SK-N-SH (cell line): ENCODE measurements around the gene KANK4. TPM values are rescaled to one million over a fixed set of nuclear protein-coding genes. Genes with fewer than 3 reads are reported as not detected.

Experiments
- CTCF ChIA-PET: fragments of 300-600, 350-600 bp; formaldehyde crosslinking; extraction: SDS; loops from one replicate; lab custom pipeline; 2021; lab: Yijun Ruan, JAX
- POLR2A ChIA-PET: fragments of 350-600 bp; sonication (Branson Sonifier 250); formaldehyde crosslinking; extraction: SDS; loops from one replicate; lab custom pipeline; 2020; ENCODE audit warnings: antibody characterized with exemption, inconsistent platforms; lab: Yijun Ruan, JAX
- DNase-seq: peaks from one replicate; pipeline ENCODE4 v3.0.0; 2012
- H2AFZ ChIP-seq: fragments of 200-600 bp; sonication (generic); 2 replicates; pipeline ENCODE4 v1.8.1; 2016; ENCODE audit warnings: antibody characterized with exemption, mild to moderate bottlenecking, low read depth
- H3F3A ChIP-seq: fragments of 200-600 bp; sonication (generic); replicated peaks from 2 replicates; pipeline ENCODE3; 2016; ENCODE audit warnings: antibody characterized with exemption, mild to moderate bottlenecking; ENCODE audit not compliant: insufficient read depth
- H3K27ac ChIP-seq, 2 experiments: fragments of 200-500 bp in 1 of 2; fragments of 200-600 bp in 1 of 2; sonication (Bioruptor generic) in 1 of 2; sonication (generic), shearing (Covaris generic) in 1 of 2; 2 replicates each; pipeline versions ENCODE4 v1.5.1 to v1.6.1; 2014 to 2016; ENCODE audit warnings: low read depth in 2 of 2, inconsistent platforms in 1 of 2, low read length in 1 of 2, mild to moderate bottlenecking in 1 of 2, mixed read lengths in 1 of 2
- H3K27me3 ChIP-seq: fragments of 200-600 bp; sonication (generic), shearing (Covaris generic); 2 replicates; pipeline ENCODE4 v1.6.1; 2016; ENCODE audit warnings: mixed run types; ENCODE audit not compliant: insufficient read depth
- H3K36me3 ChIP-seq, 2 experiments: fragments of 200-500 bp in 1 of 2; fragments of 200-600 bp in 1 of 2; sonication (Bioruptor generic) in 1 of 2; sonication (generic) in 1 of 2; replicated peaks in 1 of 2; 2 replicates each; pipeline versions ENCODE3 to v1.5.1; 2014 to 2016; ENCODE audit warnings: low read length in 1 of 2, mild to moderate bottlenecking in 1 of 2; ENCODE audit not compliant: insufficient read depth in 2 of 2, control insufficient read depth in 1 of 2
- H3K4me1 ChIP-seq, 2 experiments: fragments of 200-500 bp in 1 of 2; fragments of 200-600 bp in 1 of 2; sonication (Bioruptor generic) in 1 of 2; sonication (generic), shearing (Covaris generic) in 1 of 2; 2 replicates each; pipeline versions ENCODE4 v1.5.1 to v1.6.1; 2014 to 2016; ENCODE audit warnings: low read depth in 1 of 2, low read length in 1 of 2, mixed run types in 1 of 2; ENCODE audit not compliant: insufficient read depth in 2 of 2, control insufficient read depth in 1 of 2
- H3K4me2 ChIP-seq: fragments of 200-600 bp; sonication (generic), shearing (Covaris generic); 2 replicates; pipeline ENCODE4 v1.6.1; 2017; ENCODE audit warnings: mixed run types
- H3K4me3 ChIP-seq, 2 experiments: fragments of 200-500 bp in 1 of 2; fragments of 200-600 bp in 1 of 2; sonication (Bioruptor generic) in 1 of 2; sonication (generic), shearing (Covaris generic) in 1 of 2; 2 replicates each; pipeline versions ENCODE4 v1.5.1 to v1.8.1; 2014 to 2016; ENCODE audit warnings: low read depth in 2 of 2, inconsistent platforms in 1 of 2, low read length in 1 of 2, mild to moderate bottlenecking in 1 of 2, mixed read lengths in 1 of 2, moderate library complexity in 1 of 2
- H3K79me2 ChIP-seq: fragments of 200-600 bp; sonication (generic); 2 replicates; pipeline ENCODE4 v1.8.1; 2017; ENCODE audit warnings: mild to moderate bottlenecking; ENCODE audit not compliant: insufficient read depth
- H3K9ac ChIP-seq: fragments of 200-600 bp; sonication (generic); 2 replicates; pipeline ENCODE4 v1.6.1; 2017; ENCODE audit warnings: mixed run types
- H3K9me2 ChIP-seq: fragments of 200-600 bp; sonication (generic); 2 replicates; pipeline ENCODE4 v1.6.1; 2017; ENCODE audit warnings: mixed run types
- H3K9me3 ChIP-seq: fragments of 200-600 bp; sonication (generic); 2 replicates; pipeline ENCODE4 v1.6.1; 2017; ENCODE audit warnings: mixed run types, mild to moderate bottlenecking, moderate library complexity
- H4K20me1 ChIP-seq: fragments of 200-600 bp; sonication (generic); 2 replicates; pipeline ENCODE4 v1.6.1; 2017; ENCODE audit warnings: mild to moderate bottlenecking, mixed run types; ENCODE audit not compliant: insufficient read depth
- CHD2 ChIP-seq: fragments of 150-350 bp; IDR thresholded peaks from 2 replicates; pipeline ENCODE4 v1.6.1; 2018; ENCODE audit warnings: low read length; ENCODE audit not compliant: partially characterized antibody
- EP300 ChIP-seq, 2 experiments: IDR thresholded peaks; 2 replicates each; pipeline versions ENCODE4 v1.4.0 to v1.6.1; 2012; ENCODE audit warnings: borderline replicate concordance in 1 of 2, low read depth in 1 of 2, low read length in 1 of 2
- FOXM1 ChIP-seq: IDR thresholded peaks from 2 replicates; pipeline ENCODE4 v1.4.0; 2012; ENCODE audit warnings: low read depth, mild to moderate bottlenecking
- GABPA ChIP-seq: IDR thresholded peaks from 2 replicates; pipeline ENCODE4 v1.4.0; 2012; ENCODE audit warnings: low read depth, mild to moderate bottlenecking
- MXI1 ChIP-seq: IDR thresholded peaks from 2 replicates; pipeline ENCODE4 v1.6.1; 2012; ENCODE audit warnings: mild to moderate bottlenecking, low read depth, low read length, improper control_type of control experiment
- NFIC ChIP-seq: IDR thresholded peaks from 2 replicates; pipeline ENCODE4 v1.4.0; 2012; ENCODE audit warnings: borderline replicate concordance
- POLR2AphosphoS5 ChIP-seq: IDR thresholded peaks from 2 replicates; pipeline ENCODE4 v1.6.1; 2012; ENCODE audit warnings: low read depth, low read length
- RAD21 ChIP-seq: IDR thresholded peaks from 2 replicates; pipeline ENCODE4 v1.6.1; 2012; ENCODE audit warnings: mild to moderate bottlenecking, low read length
- RCOR1 ChIP-seq: fragments of 150-350 bp; IDR thresholded peaks from 2 replicates; pipeline ENCODE4 v1.6.1; 2017; ENCODE audit warnings: antibody characterized with exemption, low read length
- RXRA ChIP-seq: IDR thresholded peaks from 2 replicates; pipeline ENCODE4 v1.4.0; 2012; ENCODE audit warnings: low read depth, mild to moderate bottlenecking, borderline replicate concordance
- SIN3A ChIP-seq: IDR thresholded peaks from 2 replicates; pipeline ENCODE4 v1.6.1; 2012; ENCODE audit warnings: low read depth, mild to moderate bottlenecking, low read length, moderate library complexity, borderline replicate concordance
- SMC3 ChIP-seq: IDR thresholded peaks from 2 replicates; pipeline ENCODE4 v1.6.1; 2012; ENCODE audit warnings: low read depth, low read length, improper control_type of control experiment
- TAF1 ChIP-seq: IDR thresholded peaks from 2 replicates; pipeline ENCODE4 v1.6.1; 2012; ENCODE audit warnings: low read depth, mild to moderate bottlenecking, low read length, moderate library complexity, borderline replicate concordance
- TCF12 ChIP-seq: IDR thresholded peaks from 2 replicates; pipeline ENCODE4 v1.4.0; 2012
- WGBS: methylation state at CpG from one replicate; pipeline ENCODE4 v1.1.6; 2017; ENCODE audit warnings: low lambda C conversion rate; 5-methylcytosine and 5-hydroxymethylcytosine counted together
- polyA plus RNA-seq, 3 experiments: library from polyadenylated mRNA; depleted of rRNA; stranded (reverse); fragments of >200 nt; gene quantifications; 2 replicates each; pipeline ENCODE4 v1.2.3, GENCODE V29; 2012
- TF ChIP-seq, protein P1 (sequence below): fragments of 200-600 bp; sonication (generic); IDR thresholded peaks from 2 replicates; pipeline ENCODE4 v1.6.1; 2017; ENCODE audit warnings: antibody characterized with exemption, mild to moderate bottlenecking, moderate library complexity
- TF ChIP-seq, protein P2 (sequence below): fragments of 150-350 bp; IDR thresholded peaks from 2 replicates; pipeline ENCODE4 v1.6.1; 2016; ENCODE audit warnings: mild to moderate bottlenecking, low read depth, low read length

Gene KANK4
- polyA plus RNA-seq, 1 of the 3 experiments (the other 2 are of a cell fraction) = not detected

DNA sequence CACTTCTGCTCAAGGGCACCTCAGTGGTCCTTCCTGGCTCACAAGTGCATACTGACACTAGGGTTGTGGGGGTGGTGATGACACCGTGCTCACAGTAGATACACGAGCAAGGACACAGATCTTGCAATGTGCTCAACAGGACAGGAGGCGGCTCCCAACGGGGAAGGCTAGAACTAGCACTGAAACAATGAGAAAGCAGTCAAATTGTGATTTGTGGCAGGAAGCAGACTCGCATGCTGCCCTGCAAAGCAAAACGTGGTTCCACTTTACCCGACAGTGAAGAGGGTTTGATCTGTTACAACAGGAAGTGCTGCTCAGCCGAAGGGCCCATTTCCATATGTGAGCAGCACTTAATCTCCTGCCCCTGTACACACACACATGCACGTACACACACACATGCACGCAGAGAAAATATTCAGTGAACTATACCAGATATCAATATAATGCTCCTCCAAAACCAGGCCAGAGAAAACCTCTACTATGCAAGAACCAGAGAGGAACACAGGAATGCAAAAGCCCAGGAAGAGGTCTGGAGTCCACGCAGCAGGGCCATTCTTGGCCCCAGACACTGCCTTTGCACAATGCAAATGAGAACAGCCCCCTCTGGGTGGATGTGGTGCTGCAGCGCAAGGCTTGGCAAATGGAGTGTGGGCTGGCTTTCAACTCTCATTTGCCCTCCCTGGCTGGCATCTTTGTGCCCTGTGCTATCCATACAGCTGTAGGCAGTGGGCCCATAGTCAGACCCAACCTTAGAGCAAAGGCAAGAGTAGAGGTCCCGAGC, 47.1 kb downstream of the KANK4 start (continued):
- TF ChIP-seq, protein P1, sequence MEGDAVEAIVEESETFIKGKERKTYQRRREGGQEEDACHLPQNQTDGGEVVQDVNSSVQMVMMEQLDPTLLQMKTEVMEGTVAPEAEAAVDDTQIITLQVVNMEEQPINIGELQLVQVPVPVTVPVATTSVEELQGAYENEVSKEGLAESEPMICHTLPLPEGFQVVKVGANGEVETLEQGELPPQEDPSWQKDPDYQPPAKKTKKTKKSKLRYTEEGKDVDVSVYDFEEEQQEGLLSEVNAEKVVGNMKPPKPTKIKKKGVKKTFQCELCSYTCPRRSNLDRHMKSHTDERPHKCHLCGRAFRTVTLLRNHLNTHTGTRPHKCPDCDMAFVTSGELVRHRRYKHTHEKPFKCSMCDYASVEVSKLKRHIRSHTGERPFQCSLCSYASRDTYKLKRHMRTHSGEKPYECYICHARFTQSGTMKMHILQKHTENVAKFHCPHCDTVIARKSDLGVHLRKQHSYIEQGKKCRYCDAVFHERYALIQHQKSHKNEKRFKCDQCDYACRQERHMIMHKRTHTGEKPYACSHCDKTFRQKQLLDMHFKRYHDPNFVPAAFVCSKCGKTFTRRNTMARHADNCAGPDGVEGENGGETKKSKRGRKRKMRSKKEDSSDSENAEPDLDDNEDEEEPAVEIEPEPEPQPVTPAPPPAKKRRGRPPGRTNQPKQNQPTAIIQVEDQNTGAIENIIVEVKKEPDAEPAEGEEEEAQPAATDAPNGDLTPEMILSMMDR = no peak
- no peak for TF ChIP-seq POLR2AphosphoS5
- TF ChIP-seq GABPA = no peak
- TF ChIP-seq SMC3 = 0 out of 2 replicates have a peak, but pooled peaks have one; percentile 8
- peak; percentile 35; the same call in 1 of the 2 replicates for TF ChIP-seq MXI1
- TF ChIP-seq NFIC = no peak
- peak; percentile 10; the same call in 1 of the 2 replicates for TF ChIP-seq RAD21
- TF ChIP-seq TCF12 = no peak
- no peak for TF ChIP-seq CHD2
- TF ChIP-seq SIN3A = no peak
- TF ChIP-seq, all 33 proteins: peak for 5

DNA sequence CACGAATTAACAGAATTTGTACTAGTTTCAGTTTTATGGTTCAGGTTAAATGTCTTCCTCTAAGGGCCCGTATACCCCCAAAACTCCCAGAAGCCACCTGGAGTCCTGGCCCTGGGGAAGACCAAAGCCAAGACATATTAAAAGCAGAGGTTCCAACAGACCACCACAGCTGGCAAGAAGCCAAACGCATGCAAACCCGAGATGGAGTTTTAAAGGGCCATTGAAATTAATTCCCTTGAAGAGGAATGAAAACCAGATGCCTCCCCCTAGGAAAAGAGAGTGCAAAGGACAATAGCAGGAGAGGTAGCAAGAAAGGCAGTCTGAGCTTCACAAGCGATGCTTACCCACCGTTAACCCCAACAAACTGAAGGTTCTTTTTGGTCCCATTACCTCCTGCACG, 48.1 kb downstream of the KANK4 start:
- ChIA-PET POLR2A (no interaction called here), CTCF (interaction anchor here (1.4 to 1.6 kb wide), 2 partner anchors 13 to 15 kb away, joined by 3 to 4 read pairs; no protein-coding TSS in a partner anchor)
- WGBS = 21% methylated on average over 7 of the region's 7 CpGs
- DNase-seq = peak; percentile 81
- H3K27ac ChIP-seq = peak overlapping the region in 1 of 2 experiments; percentile 93; a peak in 2 of 4 replicates
- no peaks in the 10 kb centered on the region for H3K9me3 ChIP-seq
- peaks cover 6 to 28% of the 10 kb centered on the region in 2 experiments; a peak in 3 of 4 replicates for H3K4me1 ChIP-seq
- H3K9ac ChIP-seq = no peak overlapping the region
- no peaks in the 10 kb centered on the region for H4K20me1 ChIP-seq
- no peak overlapping the region for H2AFZ ChIP-seq
- no peak overlapping the region; the same call in 1 of the 2 replicates for H3K4me2 ChIP-seq
- H3K4me3 ChIP-seq = no peak overlapping the region
- no peaks in the 10 kb centered on the region for H3K79me2 ChIP-seq
- TF ChIP-seq CHD2 (peak; percentile 72), TAF1 (no peak), RXRA (no peak), MXI1 (peak; percentile 58; the same call in 1 of the 2 replicates), EP300 (IDR thresholded peaks at IDR 0.05; ENCODE audit: borderline replicate concordance in 1 of 2, low read depth in 1 of 2, low read length in 1 of 2) (peak in 1 of 2 experiments; percentile 83; a peak in 1 of 4 replicates), RCOR1 (peak; percentile 81; the same call in 1 of the 2 replicates), FOXM1 (no peak), TCF12 (peak; percentile 30), RAD21 (peak; percentile 28), NFIC (0 out of 2 replicates have a peak, but pooled peaks have one; percentile 20)
- TF ChIP-seq, protein P2, sequence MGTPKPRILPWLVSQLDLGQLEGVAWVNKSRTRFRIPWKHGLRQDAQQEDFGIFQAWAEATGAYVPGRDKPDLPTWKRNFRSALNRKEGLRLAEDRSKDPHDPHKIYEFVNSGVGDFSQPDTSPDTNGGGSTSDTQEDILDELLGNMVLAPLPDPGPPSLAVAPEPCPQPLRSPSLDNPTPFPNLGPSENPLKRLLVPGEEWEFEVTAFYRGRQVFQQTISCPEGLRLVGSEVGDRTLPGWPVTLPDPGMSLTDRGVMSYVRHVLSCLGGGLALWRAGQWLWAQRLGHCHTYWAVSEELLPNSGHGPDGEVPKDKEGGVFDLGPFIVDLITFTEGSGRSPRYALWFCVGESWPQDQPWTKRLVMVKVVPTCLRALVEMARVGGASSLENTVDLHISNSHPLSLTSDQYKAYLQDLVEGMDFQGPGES = no peak
- no peaks in the 10 kb centered on the region for H3F3A ChIP-seq
- no peaks in the 10 kb centered on the region for H3K36me3 ChIP-seq
- no peaks in the 10 kb centered on the region for H3K27me3 ChIP-seq
- no peaks in the 10 kb centered on the region for H3K9me2 ChIP-seq
